HG03469 (cell line): ENCODE results near the gene HGFAC.

Experiments used
- ATAC-seq: cut with Tn5 transposase; IDR thresholded peaks from one replicate; pipeline ENCODE4 v1.9.1; 2021; ENCODE audit warnings: mild to moderate bottlenecking, moderate library complexity, moderate number of reproducible peaks; ENCODE audit not compliant: unreplicated experiment

HGFAC gene

DNA sequence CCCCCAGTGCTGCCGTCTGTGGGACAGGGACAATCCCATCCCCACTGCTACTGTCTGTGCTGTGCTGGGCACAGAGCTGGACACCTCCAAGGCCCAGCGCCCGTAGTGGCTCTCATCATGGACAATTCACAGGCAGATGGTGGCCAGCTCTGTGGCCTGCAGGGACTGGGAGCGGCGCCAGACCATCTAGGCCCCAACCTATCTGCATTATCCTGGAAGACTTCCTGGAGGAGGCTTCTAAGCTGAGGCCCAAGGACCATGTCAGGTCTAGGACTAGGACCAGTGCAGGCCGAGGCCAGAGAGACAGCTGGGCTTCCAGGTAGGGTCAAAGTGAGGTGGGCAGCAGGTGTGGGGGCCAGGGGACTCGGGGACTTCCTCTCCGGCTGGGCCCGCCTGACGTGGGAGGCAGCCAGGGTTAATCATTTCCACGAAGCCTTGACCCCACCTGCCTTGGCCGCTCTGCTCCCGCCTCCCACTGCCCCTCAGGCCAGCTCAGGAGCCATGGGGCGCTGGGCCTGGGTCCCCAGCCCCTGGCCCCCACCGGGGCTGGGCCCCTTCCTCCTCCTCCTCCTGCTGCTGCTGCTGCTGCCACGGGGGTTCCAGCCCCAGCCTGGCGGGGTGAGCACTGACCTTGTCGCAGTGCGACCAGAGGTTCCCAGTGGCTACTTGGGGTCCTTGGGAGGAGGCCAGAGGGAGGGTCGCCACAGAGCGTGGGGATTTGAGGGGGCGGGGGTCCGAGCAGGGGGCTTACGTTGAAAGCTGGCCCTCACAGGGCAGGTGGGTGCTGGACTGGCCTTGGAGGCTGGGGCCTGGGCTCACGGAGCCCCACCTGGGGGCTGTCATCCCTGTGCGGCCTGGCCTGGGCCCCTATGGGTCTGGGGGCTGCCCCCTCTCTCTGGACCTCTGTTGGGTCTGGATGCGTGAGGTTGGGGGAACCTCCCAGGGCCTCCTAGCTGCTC is at the start of gene HGFAC:
HGFAC (plus strand) TSS at position 468 of the 959 bp plus-strand sequence; CDS start at position 502, 34 bp downstream.
- no peak for ATAC-seq

DNA sequence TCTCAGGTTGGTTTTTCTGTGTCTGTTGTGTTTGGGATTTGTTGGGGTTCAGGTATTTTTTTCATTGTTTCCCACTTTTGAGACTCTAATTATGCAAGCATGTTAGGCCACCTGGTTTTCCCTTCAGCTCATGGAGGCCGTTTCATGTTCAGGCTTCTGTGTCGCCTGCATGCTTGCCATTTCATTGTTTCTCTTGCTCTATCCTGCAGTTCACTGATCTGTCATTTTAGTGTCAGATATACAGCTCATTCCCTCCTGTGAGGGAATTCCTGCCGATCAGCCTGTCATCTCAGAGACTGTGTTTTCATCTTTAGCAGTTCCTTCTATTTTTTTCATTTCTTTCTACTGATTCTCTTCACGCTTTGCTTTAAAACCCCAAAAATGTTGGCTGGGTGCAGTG is 49.4 kb upstream of the HGFAC start:
- no peak for ATAC-seq

DNA sequence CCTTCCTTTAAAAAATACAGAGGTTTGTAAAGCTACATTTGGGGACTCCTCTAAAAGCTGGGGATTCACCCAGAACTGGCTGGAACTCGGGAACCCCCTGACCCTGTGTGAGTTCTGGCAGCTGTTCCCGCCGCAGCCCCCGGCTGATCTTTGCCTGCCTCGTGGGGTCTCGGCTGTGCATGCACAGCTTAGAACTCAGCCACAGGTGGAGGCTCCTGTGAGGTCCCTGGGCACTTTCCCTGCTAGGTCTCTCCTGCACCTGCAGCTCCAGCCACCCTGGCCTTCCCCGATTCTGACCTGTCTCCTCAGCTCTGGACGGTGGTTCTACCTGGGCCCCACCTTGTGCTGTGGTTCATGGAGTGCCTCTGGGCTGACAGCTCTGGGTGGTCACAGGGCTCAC is 48.6 kb upstream of the HGFAC start:
- ATAC-seq = no peak

DNA sequence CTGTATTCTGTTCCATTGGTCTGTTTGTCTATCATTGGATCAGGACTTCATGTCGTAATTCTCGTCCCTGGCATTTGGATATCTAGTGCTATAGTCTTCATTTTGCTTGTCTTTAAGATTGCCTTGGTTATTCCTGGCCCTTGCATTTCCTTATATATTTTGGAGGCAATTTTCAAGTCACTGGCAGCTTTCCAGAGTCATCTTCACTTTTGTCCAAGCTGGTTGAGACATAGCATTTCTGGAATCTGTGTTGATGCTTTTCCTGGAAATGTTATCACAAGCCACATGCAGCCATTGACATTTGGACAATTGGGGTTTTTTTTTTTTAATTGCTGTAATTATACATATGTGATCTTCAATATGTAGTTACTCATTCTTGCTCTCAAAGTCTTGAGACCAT is 45.2 kb upstream of the HGFAC start:
- ATAC-seq = no peak

DNA sequence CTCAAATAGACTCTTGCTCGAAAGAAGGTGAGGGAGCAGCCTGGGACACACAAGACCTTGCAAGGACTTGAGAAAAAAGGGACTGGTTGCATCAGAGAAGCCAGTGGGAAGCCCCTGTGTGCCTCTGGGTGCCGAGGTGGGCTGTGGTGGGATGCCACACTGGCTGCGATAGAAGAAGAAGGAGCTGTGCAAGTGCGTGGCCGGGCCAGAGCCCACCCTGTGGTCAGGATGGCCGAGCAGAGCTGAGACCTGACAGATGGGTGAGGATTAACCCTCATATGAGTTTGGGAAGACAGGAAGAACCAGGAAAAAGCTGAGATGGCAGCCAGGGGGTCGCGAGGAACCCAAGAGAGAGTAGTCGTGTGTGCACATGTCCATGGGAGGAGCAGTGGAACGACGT is 44.6 kb upstream of the HGFAC start:
- ATAC-seq = no peak

DNA sequence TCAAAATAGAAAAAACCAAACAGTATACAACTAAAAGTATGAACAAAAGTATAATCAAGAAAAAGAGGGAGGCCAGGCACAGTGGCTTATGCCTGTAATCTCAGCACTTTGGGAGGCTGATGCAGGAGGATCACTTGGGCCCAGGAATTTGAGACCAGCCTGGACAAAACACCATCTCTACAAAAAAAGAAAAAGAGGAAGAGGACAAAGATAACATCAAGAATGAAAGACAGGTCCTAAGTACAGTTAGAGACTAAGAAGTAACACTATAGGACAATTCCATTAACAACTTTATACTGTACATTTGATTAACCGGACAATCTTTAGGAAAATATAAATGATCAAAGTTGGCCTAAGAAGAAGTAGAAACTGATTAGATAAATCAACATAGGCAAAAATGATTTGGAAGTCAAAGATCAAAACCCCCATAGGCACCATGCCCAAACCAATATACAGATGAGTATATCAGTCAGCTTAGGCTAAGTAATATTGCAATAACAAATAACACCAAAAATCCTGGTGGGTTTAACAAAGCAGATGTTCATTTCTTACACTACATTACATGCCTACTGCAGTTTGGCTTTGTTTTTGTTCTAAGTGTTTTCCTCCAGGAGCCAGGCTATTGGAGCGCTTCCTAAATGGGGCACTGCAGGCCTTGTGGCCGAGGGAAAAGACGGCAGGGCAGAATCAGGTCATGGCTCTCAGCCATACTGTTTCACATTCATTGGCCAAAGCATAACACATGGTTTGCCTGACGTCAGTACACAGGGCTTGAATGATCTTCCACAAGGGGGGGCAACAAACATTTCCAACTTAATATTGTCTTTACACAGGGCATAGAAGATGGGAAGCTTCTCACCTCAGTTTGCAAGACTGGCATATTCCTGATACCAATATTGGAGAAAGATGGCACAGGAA is 42.2 kb upstream of the HGFAC start:
- no peak for ATAC-seq

DNA sequence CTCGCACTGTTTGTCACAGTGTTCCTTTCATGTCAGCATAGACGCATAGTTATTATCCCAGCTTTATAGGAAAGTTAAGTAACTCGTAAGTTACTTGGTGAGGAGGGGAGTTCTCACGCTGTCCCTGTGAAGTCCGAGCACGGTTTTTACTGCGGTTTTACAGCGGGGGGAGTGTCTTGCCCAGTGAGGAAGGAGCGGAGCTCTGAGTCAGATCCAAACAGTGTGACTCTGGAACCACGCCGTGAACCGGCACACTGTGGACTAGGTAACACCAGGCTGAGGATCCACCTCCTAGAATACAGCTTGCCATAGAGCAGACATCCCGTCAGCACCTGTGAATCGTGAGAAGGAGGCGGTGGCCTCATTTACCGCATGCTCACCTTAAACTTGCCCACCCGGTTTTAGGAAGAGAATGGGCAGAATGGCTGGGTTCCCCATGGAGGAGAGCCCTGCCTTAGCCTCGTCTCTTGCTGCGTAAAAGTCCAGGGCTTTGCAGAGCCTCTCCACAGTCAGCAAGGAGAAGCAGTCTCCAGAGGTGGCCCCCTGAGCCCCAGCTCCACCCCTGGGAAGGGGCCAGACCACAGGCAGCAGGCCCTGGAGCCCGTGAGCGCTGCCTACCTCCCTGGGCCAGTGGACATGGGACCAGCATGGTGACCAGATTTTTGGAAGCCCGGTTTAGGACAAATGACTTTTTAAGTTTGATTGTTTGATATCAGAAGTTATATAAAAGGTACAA is 40.2 kb upstream of the HGFAC start:
- no peak for ATAC-seq

DNA sequence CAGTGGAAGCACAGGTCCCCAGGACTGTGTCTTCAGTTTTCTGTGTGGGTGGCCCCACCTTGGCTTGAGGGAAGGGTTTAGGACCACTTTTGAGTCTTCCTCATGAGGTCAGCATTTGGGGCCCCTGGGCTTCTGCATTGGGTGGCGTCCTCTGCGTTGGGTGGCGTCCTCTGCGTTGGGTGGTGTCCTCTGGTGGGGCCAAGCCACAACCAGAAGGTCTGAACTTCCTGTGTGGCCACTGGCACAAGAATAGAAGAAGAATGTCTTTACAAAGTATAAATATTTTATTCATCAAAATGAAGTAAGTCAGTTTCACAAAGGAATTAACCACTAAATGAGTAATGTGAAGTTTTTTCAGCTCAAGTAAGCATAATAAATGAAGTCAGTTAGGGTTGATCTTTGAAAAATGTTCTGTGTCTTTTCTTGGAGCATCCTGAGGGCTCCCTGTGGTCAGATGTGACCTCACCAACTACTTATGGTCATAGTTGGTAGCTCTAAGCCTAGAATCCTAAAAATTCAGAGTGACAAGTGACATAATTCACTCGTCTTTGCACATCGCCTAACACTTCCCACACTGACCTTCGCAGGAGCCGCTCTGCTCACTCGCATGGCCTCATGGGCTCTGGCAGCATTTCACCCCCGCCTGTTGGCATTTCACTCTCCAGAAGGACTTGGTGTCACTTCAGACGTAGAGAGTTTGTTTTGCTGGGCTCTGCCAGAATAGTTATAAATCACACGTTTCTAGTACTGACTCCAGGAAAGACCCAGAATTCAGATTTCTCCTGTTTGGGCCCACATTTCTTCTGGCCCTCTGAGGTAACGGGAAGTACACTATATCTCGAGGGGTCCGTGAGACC is 39.0 kb upstream of the HGFAC start:
- no peak for ATAC-seq

DNA sequence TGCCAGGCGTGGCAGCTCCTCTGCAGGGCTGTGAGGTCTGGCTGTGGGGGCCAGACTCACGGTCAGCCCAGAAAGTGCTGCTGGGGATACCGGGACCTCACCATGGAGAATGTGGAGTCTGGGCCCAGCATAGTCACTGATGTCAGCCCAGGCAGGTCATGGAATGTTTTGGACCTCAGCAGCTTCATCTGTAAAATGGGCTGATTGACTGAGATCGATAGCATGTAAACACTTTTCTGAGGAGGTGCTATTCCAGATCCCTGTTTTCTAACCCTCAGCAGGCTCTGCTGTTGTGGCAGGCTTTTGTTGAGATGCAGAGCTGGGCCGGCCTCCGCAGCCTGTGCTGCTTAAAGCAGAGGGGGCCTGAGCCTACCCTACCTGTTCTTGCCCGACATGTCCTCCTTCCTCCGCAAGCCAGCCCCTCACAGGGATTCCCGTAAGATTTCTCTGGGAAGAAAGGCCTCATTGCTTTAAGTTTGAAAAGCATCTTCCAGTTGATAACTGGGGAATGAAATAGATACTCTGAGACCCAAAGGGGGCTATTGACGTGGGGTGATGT is 38.3 kb upstream of the HGFAC start:
- ATAC-seq = no peak

DNA sequence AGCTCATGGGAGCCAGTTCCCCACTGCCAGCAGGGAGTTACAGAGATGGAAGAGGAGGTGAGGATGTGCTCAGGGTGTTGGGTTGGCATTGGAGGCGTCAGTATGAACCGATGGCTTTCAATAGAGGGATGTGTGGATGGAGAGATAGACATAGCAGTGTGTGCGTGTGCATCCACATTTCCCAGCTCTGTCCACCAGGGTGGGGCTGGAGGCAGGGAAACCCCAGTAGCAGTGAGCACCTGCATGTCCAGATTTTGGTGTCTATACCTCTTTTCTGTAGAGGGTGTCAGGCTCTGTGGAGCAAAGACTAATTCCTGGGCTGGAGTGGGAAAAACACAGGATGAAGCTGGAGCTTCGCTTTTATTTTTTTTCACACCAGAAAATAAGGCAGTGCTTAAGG is 37.2 kb upstream of the HGFAC start:
- no peak for ATAC-seq

DNA sequence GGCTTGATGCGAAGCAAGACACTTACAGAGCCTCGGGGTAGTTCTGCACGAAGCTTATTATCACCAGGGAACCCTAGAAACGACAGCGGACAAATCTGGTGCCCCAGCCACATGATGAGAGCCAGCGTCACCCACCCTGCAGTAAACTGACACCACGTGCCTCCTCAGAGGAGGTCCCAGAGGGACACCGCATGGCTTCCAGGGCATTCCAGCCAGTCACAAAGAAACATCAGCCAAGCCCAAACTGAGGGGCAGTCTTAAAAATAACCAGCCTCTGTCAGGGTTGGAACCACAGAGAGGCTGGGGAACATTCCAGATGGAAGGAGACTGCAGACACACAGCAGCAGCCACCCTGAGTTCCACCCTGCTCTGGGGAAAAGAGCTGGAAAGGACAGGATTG is 36.6 kb upstream of the HGFAC start:
- ATAC-seq = no peak

DNA sequence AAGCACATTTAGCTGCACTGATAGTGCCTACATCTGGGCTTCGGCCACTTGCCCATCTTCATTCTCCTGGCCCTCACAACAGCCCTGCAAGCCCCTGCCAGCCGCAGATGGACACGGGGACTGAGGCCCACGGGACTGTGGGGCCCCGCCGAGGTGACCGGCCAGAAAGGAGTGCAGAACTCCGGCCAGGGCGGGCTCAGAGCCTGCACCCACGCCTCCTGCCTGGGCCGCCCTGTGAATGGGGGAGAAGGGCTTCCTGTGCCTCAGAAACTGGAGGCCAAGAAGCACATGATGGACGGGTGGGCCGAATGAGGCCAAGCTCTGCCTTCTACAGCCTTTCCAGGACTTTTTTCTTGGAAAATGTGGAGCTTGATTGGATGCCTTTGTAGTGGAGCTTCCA is 35.7 kb upstream of the HGFAC start:
- no peak for ATAC-seq

DNA sequence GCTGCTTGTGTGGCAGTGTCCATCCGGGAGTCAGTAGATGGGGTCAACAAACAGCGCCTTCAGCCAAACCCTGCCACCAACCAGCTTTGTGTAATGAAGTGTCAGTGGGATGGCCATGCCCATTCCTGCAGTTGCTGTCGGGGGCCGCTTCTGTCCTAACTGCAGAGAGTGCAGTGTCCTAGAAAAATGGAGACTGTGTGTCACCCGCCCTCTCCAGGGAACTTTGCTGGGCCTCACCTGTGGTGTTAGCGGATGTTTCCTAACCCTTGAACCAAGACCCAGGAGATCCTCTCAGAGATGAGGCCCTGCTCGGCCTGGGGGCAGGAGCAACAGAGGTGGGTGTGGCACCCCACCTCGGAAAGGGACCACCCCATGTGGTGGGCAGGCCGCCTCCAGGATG is 35.3 kb upstream of the HGFAC start:
- no peak for ATAC-seq

DNA sequence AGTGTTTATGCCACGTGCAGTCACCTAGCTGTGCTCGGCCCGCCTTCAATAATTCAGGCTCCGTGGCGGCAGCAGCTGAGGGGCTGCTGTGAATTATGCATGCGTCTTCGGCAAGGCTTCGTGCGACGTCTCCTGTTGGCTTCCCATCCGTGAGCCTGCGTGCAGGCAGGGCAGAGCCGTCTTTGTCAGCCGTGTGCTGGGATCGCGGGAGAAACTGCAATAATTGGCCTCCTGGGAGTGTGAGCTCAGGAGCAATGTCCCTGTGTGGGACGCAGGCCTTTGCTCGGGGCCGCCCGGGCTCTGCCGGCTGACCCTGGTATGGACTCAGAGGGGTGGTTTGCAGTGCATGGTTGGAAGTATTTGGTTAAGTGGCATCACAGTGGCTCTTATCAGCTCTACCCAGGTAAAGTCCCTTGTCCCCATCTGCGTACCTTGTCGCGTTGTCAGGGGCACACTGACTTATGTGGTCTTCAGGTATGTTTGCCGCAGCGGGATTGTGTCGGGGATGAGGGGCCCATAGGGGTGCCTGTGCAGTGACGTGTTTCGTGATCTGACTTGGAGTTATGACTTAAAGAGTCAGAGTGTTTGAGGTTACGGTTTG is 34.5 kb upstream of the HGFAC start:
- ATAC-seq = no peak

DNA sequence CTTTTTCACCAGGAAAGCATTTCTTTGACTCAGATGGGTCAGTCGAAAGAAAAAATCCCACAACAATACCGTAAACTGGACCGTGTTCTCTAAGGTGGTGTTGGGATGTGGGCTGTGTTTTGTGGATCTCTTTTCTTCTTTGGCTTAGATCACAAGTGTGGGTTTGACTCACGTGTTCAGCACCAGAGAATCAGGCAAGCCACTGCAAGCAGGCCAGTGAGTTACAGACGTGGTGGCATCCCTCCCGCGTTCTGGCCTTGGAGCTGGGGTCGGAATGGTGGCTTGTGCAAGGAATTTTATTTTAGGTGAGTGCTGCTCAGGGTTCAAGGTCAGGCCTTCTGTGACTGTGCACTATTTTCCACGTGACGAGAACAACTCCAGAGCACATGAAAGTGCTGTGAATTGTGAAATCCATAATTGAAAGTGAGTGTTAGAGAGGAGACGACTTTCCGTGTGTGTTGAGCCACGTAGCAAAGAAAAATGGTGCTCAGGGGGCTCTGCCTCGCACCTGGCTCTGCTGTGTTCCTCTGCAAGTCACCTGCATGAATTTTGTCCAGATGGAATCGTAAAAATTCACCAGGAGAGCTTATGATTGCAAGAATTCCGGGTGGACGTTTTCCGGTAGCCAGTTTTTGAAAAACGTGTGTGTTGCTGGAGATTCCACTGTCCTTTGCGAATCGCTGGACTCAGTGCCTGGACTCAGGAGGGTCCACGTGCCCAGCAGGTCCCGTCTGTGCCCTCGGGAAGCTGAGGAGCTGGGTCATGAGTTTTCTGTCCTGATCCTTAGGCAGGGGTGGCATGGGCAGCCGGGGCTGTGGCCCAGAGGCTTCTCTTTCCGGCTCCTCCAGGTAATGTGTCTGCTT is 33.6 kb upstream of the HGFAC start:
- no peak for ATAC-seq

DNA sequence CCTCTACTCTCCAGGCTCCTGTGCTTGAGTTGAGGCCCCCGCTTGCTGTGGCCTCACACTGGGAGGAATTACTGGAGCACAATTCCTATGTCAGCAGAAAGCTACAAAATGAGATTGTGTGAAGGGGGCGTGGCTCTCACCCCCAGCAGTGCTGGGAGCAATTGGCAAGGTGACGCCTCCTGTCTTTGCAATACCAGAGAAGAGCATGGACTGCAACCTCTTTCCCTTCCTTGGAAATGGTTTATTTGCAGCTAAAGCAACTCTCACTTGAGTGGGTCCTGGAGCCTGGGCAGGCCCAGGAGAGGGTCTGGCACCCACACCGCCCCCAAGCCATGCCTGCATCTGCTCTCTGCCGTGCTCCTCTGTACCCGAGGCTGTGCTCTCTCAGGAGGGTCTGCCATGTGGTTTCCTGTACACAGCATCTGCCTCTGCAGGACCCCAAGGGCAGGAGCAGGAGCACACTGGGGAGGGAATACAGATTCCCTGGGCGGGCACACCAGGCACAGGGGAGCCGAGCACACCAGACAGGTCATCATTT is 32.9 kb upstream of the HGFAC start:
- no peak for ATAC-seq

DNA sequence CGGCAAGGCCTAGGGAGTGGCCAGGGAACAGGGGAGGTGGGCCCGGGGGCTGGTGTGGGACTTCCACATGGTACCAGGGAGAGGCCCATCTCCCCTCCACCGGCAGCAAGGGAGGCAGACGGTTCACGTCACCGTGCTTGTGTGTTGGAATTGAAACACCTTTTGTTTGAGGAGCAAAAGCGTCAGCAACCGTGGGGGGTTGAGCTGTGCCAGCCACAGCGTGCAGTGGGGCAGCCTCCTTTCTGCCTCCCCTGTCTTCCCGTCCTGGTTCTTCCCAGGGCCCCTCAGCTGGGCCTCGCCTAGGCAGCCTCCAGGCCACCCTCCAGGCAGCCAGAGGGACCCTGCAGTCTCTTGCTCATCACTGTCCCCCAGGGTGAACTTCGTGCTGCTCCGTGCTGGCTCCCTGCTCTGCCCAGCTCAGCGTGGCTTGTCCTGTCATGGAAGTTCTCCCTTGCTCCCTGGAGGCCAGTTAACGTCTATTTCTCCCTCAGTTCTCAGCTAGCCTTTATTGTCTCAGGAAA is 32.1 kb upstream of the HGFAC start:
- ATAC-seq = no peak
